HEK293 (cell line): ENCODE measurements around the gene SWAP70.

ENCODE experiments used
- CTCF ChIA-PET: fragments of 350-600 bp; formaldehyde crosslinking; extraction: SDS; loops from one replicate; lab custom pipeline; 2021; ENCODE audit warnings: antibody characterized with exemption; lab: Yijun Ruan, JAX
- POLR2A ChIA-PET: fragments of 300-600 bp; formaldehyde crosslinking; extraction: SDS; loops from one replicate; lab custom pipeline; 2020; ENCODE audit warnings: antibody characterized with exemption, inconsistent platforms; lab: Yijun Ruan, JAX
- H3K27ac ChIP-seq: fragments of 200-500 bp; sonication (Bioruptor generic); 2 replicates; pipeline ENCODE4 v1.5.1; 2014; ENCODE audit warnings: low read depth, low read length, control low read depth, inconsistent platforms; ENCODE audit errors: extremely low read depth
- H3K36me3 ChIP-seq, 2 experiments: fragments of 200-500 bp in 1 of 2; sonication (Bioruptor generic) in 1 of 2; 1 replicate in 1 of 2; 2 replicates in 1 of 2; pipeline ENCODE4 v1.5.1; 2014 to 2017; ENCODE audit warnings: inconsistent platforms in 2 of 2, low read length in 2 of 2; ENCODE audit not compliant: control insufficient read depth in 2 of 2, insufficient read depth in 1 of 2
- H3K4me1 ChIP-seq: fragments of 200-500 bp; sonication (Bioruptor generic); 2 replicates; pipeline ENCODE4 v1.5.1; 2014; ENCODE audit warnings: mild to moderate bottlenecking, low read length, inconsistent platforms; ENCODE audit not compliant: control insufficient read depth, insufficient read depth
- H3K4me3 ChIP-seq: 2 replicates; pipeline ENCODE4 v1.5.1; 2011; ENCODE audit warnings: low read depth, mild to moderate bottlenecking, control low read depth, low read length, moderate library complexity
- H3K9me3 ChIP-seq: fragments of 200-500 bp; sonication (Bioruptor generic); 2 replicates; pipeline ENCODE4 v1.5.1; 2014; ENCODE audit warnings: low read depth, low read length, inconsistent platforms; ENCODE audit not compliant: control insufficient read depth, insufficient read depth
- BCL11A ChIP-seq: fragments of 450-650 bp; formaldehyde crosslinking; IDR thresholded peaks from 2 replicates; pipeline ENCODE4 v1.5.1; 2016; ENCODE audit warnings: low read depth, missing biosample characterization, missing genetic modification characterization
- CTCF ChIP-seq: fragments of 450-650 bp; formaldehyde crosslinking; IDR thresholded peaks from 2 replicates; pipeline ENCODE4 v1.5.1; 2016; ENCODE audit warnings: missing biosample characterization, missing genetic modification characterization
- ELK4 ChIP-seq: IDR thresholded peaks from 2 replicates; pipeline ENCODE4 v1.6.1; 2011; ENCODE audit warnings: mild to moderate bottlenecking, low read depth, low read length, borderline replicate concordance
- KLF10 ChIP-seq: fragments of 450-650 bp; IDR thresholded peaks from 2 replicates; pipeline ENCODE4 v1.5.1; 2018; ENCODE audit warnings: missing biosample characterization, mild to moderate bottlenecking, missing genetic modification characterization
- PATZ1 ChIP-seq: fragments of 450-650 bp; formaldehyde crosslinking; IDR thresholded peaks from 2 replicates; pipeline ENCODE4 v1.5.1; 2016; ENCODE audit warnings: missing biosample characterization, missing genetic modification characterization
- PBX3 ChIP-seq: sonication (generic); formaldehyde crosslinking; IDR thresholded peaks from 2 replicates; pipeline ENCODE4 v1.8.1; 2022; ENCODE audit warnings: mild to moderate bottlenecking, moderate library complexity, missing genetic modification reagents
- PRDM1 ChIP-seq: fragments of 450-650 bp; formaldehyde crosslinking; IDR thresholded peaks from 2 replicates; pipeline ENCODE4; 2016; ENCODE audit warnings: missing biosample characterization, missing genetic modification characterization
- REST ChIP-seq: fragments of 450-650 bp; formaldehyde crosslinking; IDR thresholded peaks from 2 replicates; pipeline ENCODE4 v1.5.1; 2016; ENCODE audit warnings: missing biosample characterization, missing genetic modification characterization
- SP2 ChIP-seq: fragments of 450-650 bp; formaldehyde crosslinking; IDR thresholded peaks from 2 replicates; pipeline ENCODE4 v1.5.1; 2016; ENCODE audit warnings: missing biosample characterization, missing genetic modification characterization
- TSHZ1 ChIP-seq: fragments of 450-650 bp; formaldehyde crosslinking; IDR thresholded peaks from 2 replicates; pipeline ENCODE4 v1.5.1; 2016; ENCODE audit warnings: missing biosample characterization, missing genetic modification characterization, borderline replicate concordance
- ZBTB10 ChIP-seq: fragments of 450-650 bp; formaldehyde crosslinking; IDR thresholded peaks from 2 replicates; pipeline ENCODE4 v1.5.1; 2016; ENCODE audit warnings: missing biosample characterization, missing genetic modification characterization
- ZBTB48 ChIP-seq: fragments of 450-650 bp; formaldehyde crosslinking; IDR thresholded peaks from 2 replicates; pipeline ENCODE4 v1.5.1; 2016; ENCODE audit warnings: missing biosample characterization, missing genetic modification characterization
- ZNF211 ChIP-seq: fragments of 450-650 bp; formaldehyde crosslinking; IDR thresholded peaks from 2 replicates; pipeline ENCODE4 v1.5.1; 2016; ENCODE audit warnings: low read depth, missing biosample characterization, missing genetic modification characterization
- ZNF292 ChIP-seq: fragments of 450-650 bp; formaldehyde crosslinking; IDR thresholded peaks from 2 replicates; pipeline ENCODE4 v1.5.1; 2016; ENCODE audit warnings: low read depth, missing biosample characterization, missing genetic modification characterization, borderline replicate concordance
- ZNF335 ChIP-seq: fragments of 450-650 bp; formaldehyde crosslinking; conservative IDR thresholded peaks from 2 replicates; pipeline ENCODE4 v1.5.1; 2016; ENCODE audit warnings: missing biosample characterization, missing genetic modification characterization
- ZNF391 ChIP-seq: fragments of 450-650 bp; formaldehyde crosslinking; IDR thresholded peaks from 2 replicates; pipeline ENCODE4 v1.5.1; 2016; ENCODE audit warnings: low read depth, missing biosample characterization, missing genetic modification characterization, borderline replicate concordance
- ZNF48 ChIP-seq: fragments of 450-650 bp; formaldehyde crosslinking; IDR thresholded peaks from 2 replicates; pipeline ENCODE4 v1.5.1; 2016; ENCODE audit warnings: missing biosample characterization, missing genetic modification characterization
- ZNF530 ChIP-seq: fragments of 450-650 bp; formaldehyde crosslinking; IDR thresholded peaks from 2 replicates; pipeline ENCODE4 v1.5.1; 2016; ENCODE audit warnings: low read depth, missing biosample characterization, missing genetic modification characterization

SWAP70 gene

GRCh38 chr11:9790703-9791102 is 126.8 kb downstream of the SWAP70 start:
- no peak for TF ChIP-seq ELK4
- no peak for TF ChIP-seq PBX3
- TF ChIP-seq ZNF335 (tag by site-specific recombination) = no peak
- TF ChIP-seq TSHZ1 (tag by site-specific recombination) = no peak
- no peak for TF ChIP-seq ZNF530 (tag by site-specific recombination)
- TF ChIP-seq ZBTB10 (tag by site-specific recombination) = no peak
- TF ChIP-seq KLF10 (tag by site-specific recombination) = no peak
- no peak for TF ChIP-seq SP2 (tag by site-specific recombination)
- no peak for TF ChIP-seq REST (tag by site-specific recombination)
- no peak for TF ChIP-seq ZNF391 (tag by site-specific recombination)
- Histone ChIP-seq H3K4me3 (no peak overlapping the region), H3K4me1 (no peaks in the 10 kb centered on the region), H3K9me3 (no peaks in the 10 kb centered on the region), H3K27ac (no peak overlapping the region), H3K36me3 (peaks cover 0 to 28% of the 10 kb centered on the region in 2 experiments; a peak in 1 of 3 replicates)
- ChIA-PET POLR2A (interaction anchor here (0.5 kb wide), 1 partner anchor 514 kb away, joined by 3 read pairs; the partner anchor contains the start of gene ADM), CTCF (interaction anchor here (0.8 kb wide), 1 partner anchor 182 kb away, joined by 3 read pairs; no protein-coding TSS in a partner anchor)

GRCh38 chr11:9796266-9796665 is 132.4 kb downstream of the SWAP70 start:
- Histone ChIP-seq H3K4me3 (no peak overlapping the region), H3K4me1 (no peaks in the 10 kb centered on the region), H3K27ac (no peak overlapping the region), H3K9me3 (no peaks in the 10 kb centered on the region), H3K36me3 (no peaks in the 10 kb centered on the region)
- ChIA-PET CTCF (interaction anchor here (0.6 kb wide), 1 partner anchor 411 kb away, joined by 4 read pairs; no protein-coding TSS in a partner anchor), POLR2A (no interaction called here)
- TF ChIP-seq ZBTB48 = no peak
- TF ChIP-seq PRDM1 = no peak
- no peak for TF ChIP-seq PATZ1 (tag by site-specific recombination)
- TF ChIP-seq BCL11A = no peak
- no peak for TF ChIP-seq ZNF211 (tag by site-specific recombination)
- TF ChIP-seq ZNF292 = no peak
- TF ChIP-seq CTCF (tag by site-specific recombination) = no peak
- TF ChIP-seq ZNF48 = no peak
